Measurements from ENCODE around the gene EZR. TPM values are rescaled to one million over a fixed set of nuclear protein-coding genes. Genes with fewer than 3 reads are reported as not detected.

Gene EZR
- total and polyA plus RNA-seq, 9 of the 15 experiments (the other 6 are each of a cell fraction or from before 2014, with no cell fraction given) = 36.5 to 162 (median 104) TPM

DNA sequence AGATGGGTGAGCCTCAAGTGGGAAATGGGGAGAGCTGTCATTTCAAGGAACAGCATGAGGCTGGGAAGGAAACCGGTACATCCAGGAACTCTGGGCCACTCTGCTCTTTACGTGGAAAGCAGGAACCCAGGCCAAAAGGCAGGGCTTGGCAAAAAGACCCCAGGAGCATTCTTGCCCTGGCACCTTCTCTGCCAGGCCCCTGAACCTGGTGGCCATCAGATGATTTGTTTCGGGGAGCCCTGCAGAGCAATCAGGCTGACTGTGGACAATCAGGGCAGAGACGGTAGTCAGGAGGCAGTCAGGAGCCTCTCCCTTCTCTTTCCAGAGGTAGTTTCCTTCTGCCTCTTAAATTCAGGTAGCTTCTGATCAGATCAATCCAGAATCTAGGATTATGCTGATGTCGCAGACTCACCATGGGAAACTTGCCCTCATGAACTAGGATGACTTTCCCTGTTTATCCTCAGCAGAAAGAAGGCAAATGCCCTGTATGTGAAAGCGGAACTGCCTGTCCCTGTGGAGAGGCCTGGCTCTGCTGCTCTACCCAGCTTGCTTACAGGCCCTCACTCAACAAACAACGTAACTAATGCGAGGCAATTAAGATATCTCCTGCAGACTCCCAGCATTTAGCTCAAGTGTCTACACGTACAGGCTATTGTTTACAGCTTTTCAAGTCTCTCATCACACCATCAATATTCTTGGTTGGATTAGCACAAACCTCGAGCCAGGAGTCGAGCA is 36.6 kb downstream of the EZR start:
- POLR2A ChIA-PET = interaction anchor here (1.1 kb wide), 1 partner anchor 10 kb away, joined by 3 read pairs; no protein-coding TSS in a partner anchor
- CTCF ChIA-PET (ENCODE audit: low intra/inter-chr PET ratio) = no interaction called here
- FAIRE-seq (no peak), ATAC-seq (no peak), DNase-seq (ENCODE audit: extremely low read depth in 1 of 4, low spot score in 3 of 4) (no peak)
- H3K4me1 ChIP-seq (replicated peaks in 1 of 2; ENCODE audit: control insufficient read depth in 2 of 2, insufficient read depth in 2 of 2, low read length in 2 of 2) = no peaks in the 10 kb centered on the region
- 90% methylated on average over 11 of the region's 11 CpGs for WGBS (ENCODE audit: insufficient coverage, low coverage, missing lambda C conversion rate)
- in situ Hi-C loops (cut with MboI) = loop anchor here (10.0 kb wide), 1 partner anchor 322 kb away; no protein-coding TSS in a partner anchor
- no peaks in the 10 kb centered on the region for H3K9me1 ChIP-seq (ENCODE audit: control insufficient read depth, insufficient read depth, low read length)
- no peak for TF ChIP-seq ZEB2 (IDR thresholded peaks at IDR 0.05)
- no peak for TF ChIP-seq SIRT6 (IDR thresholded peaks at IDR 0.05; ENCODE audit: low read depth, low read length)
- TF ChIP-seq ERF (CRISPR knock-in tag; IDR thresholded peaks at IDR 0.05) = no peak
- TF ChIP-seq, protein P1, sequence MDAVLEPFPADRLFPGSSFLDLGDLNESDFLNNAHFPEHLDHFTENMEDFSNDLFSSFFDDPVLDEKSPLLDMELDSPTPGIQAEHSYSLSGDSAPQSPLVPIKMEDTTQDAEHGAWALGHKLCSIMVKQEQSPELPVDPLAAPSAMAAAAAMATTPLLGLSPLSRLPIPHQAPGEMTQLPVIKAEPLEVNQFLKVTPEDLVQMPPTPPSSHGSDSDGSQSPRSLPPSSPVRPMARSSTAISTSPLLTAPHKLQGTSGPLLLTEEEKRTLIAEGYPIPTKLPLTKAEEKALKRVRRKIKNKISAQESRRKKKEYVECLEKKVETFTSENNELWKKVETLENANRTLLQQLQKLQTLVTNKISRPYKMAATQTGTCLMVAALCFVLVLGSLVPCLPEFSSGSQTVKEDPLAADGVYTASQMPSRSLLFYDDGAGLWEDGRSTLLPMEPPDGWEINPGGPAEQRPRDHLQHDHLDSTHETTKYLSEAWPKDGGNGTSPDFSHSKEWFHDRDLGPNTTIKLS (IDR thresholded peaks at IDR 0.05; ENCODE audit: borderline replicate concordance, low read depth) = no peak
- TF ChIP-seq NFIC (IDR thresholded peaks at IDR 0.05) = no peak
- TF ChIP-seq TOE1 (IDR thresholded peaks at IDR 0.05; ENCODE audit: borderline replicate concordance) = no peak
- no peak for TF ChIP-seq TOE1 (CRISPR knock-in tag; IDR thresholded peaks at IDR 0.05; ENCODE audit: borderline replicate concordance, low read depth)
- TF ChIP-seq ZNF354B (CRISPR knock-in tag; IDR thresholded peaks at IDR 0.05) = no peak
- no peak for TF ChIP-seq ZNF23 (CRISPR knock-in tag; IDR thresholded peaks at IDR 0.05)
- TF ChIP-seq, protein P2, sequence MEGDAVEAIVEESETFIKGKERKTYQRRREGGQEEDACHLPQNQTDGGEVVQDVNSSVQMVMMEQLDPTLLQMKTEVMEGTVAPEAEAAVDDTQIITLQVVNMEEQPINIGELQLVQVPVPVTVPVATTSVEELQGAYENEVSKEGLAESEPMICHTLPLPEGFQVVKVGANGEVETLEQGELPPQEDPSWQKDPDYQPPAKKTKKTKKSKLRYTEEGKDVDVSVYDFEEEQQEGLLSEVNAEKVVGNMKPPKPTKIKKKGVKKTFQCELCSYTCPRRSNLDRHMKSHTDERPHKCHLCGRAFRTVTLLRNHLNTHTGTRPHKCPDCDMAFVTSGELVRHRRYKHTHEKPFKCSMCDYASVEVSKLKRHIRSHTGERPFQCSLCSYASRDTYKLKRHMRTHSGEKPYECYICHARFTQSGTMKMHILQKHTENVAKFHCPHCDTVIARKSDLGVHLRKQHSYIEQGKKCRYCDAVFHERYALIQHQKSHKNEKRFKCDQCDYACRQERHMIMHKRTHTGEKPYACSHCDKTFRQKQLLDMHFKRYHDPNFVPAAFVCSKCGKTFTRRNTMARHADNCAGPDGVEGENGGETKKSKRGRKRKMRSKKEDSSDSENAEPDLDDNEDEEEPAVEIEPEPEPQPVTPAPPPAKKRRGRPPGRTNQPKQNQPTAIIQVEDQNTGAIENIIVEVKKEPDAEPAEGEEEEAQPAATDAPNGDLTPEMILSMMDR (IDR thresholded peaks at IDR 0.05 in 2 of 3, conservative IDR thresholded peaks at IDR 0.05 in 1 of 3; ENCODE audit: insufficient read depth in 2 of 3, low read depth in 1 of 3, low read length in 3 of 3) = no peak
- TF ChIP-seq, protein P3, sequence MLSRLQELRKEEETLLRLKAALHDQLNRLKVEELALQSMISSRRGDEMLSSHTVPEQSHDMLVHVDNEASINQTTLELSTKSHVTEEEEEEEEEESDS (CRISPR knock-in tag; IDR thresholded peaks at IDR 0.05) = no peak
- H3K4me3 ChIP-seq = no peak overlapping the region
- no peaks in the 10 kb centered on the region for H3K9me3 ChIP-seq (replicated peaks; ENCODE audit: control insufficient read depth, insufficient read depth, low read depth, low read length)
- no peaks in the 10 kb centered on the region for H3K79me2 ChIP-seq (ENCODE audit: control insufficient read depth, insufficient read depth, low read length)
- no peak overlapping the region for H2AFZ ChIP-seq (ENCODE audit: low read depth, low read length)
- intact Hi-C loops (cut with micrococcal nuclease) = no loop called here
- H3K27me3 ChIP-seq (ENCODE audit: control insufficient read depth in 2 of 2, insufficient read depth in 2 of 2, low read length in 2 of 2) = no peaks in the 10 kb centered on the region
- H4K20me1 ChIP-seq (replicated peaks; ENCODE audit: control insufficient read depth, insufficient read depth, low read length) = no peaks in the 10 kb centered on the region
- no peak overlapping the region for H3K4me2 ChIP-seq (ENCODE audit: insufficient read depth, low read length)
- no peak overlapping the region for H3K27ac ChIP-seq (ENCODE audit: extremely low read depth, low read depth, low read length)
- H3K36me3 ChIP-seq (ENCODE audit: control insufficient read depth, insufficient read depth, low read length) = peaks cover 92% of the 10 kb centered on the region
- BruUV-seq (replicated peaks) = no TSS peak
- no peak overlapping the region for H3K9ac ChIP-seq (ENCODE audit: insufficient read depth in 1 of 2, low read depth in 2 of 2, low read length in 2 of 2)
